Tibial artery (tissue), 4 donors: ENCODE results near the gene SLAIN1.

Source experiments
- DNase-seq, 2 donors: peaks; one replicate each; pipeline ENCODE4 v3.0.0-alpha.2; 2019
- H3K27ac ChIP-seq, 2 donors: fragments of 200-600 bp; sonication (generic) in 1 of 2; 1 replicate in 1 of 2; 2 replicates in 1 of 2; pipeline ENCODE4 v1.5.1; 2018 to 2019; ENCODE audit warnings: mild to moderate bottlenecking in 1 of 2
- H3K27me3 ChIP-seq, 2 donors: fragments of 200-600 bp; sonication (generic) in 1 of 2; one replicate each; pipeline versions ENCODE4 v1.5.1 to v1.6.0; 2016 to 2019
- H3K36me3 ChIP-seq, 3 donors: fragments of 200-600 bp; sonication (generic) in 2 of 3; one replicate each; pipeline ENCODE4 v1.5.1; 2016 to 2019; ENCODE audit warnings: mild to moderate bottlenecking in 2 of 3
- H3K4me1 ChIP-seq, 4 donors: fragments of 200-600 bp; sonication (generic) in 2 of 4; 1 replicate in 3 of 4; 2 replicates in 1 of 4; pipeline ENCODE4 v1.5.1; 2016 to 2019
- H3K4me3 ChIP-seq, 2 donors: fragments of 200-600 bp; sonication (generic) in 1 of 2; 1 replicate in 1 of 2; 2 replicates in 1 of 2; pipeline ENCODE4 v1.5.1; 2018 to 2019; ENCODE audit warnings: mild to moderate bottlenecking in 2 of 2
- H3K9me3 ChIP-seq, 3 donors: fragments of 200-600 bp; sonication (generic) in 1 of 3; one replicate each; pipeline ENCODE4 v1.5.1; 2016 to 2019
- intact Hi-C: fragments of 100-400 bp; cut with DNase I; formaldehyde crosslinking; loops from one replicate; pipeline ENCODE4 v1.15.0; 2023; ENCODE audit warnings: low total_unique reads
- TF ChIP-seq, protein P1 (sequence below), 2 experiments: fragments of 200-600 bp in 1 of 2; fragments of 450-650 bp in 1 of 2; IDR thresholded peaks; one replicate each; pipeline ENCODE4 v1.5.1; 2017 to 2019; ENCODE audit warnings: antibody characterized with exemption in 2 of 2, mild to moderate bottlenecking in 1 of 2, moderate library complexity in 1 of 2

Gene SLAIN1

DNA sequence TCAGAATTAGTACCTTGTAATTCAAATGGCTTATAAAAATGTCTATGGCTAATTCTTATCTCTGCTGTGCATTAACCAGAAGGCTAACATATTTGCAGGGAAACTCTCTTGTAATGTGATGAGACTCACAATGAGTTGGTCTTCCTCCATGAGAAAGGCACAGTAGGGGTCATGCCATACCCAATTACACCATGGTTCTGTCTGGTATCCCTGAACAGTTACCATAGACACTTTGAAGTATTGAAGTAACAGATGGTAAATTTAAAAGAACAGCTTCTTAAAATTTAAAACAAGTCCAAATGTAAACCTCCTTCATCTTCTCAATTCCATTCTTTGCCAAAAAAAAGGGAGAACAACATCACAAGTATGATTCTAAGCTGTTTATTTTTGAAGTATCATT lies 22.6 kb upstream of the SLAIN1 start:
- H3K27me3 ChIP-seq, result peaks cover 0 to 4% of the 10 kb centered on the region in 2 donors
- H3K4me3 ChIP-seq, result no peak overlapping the region
- no peak for DNase-seq
- no peak overlapping the region for H3K27ac ChIP-seq
- TF ChIP-seq, protein P1, sequence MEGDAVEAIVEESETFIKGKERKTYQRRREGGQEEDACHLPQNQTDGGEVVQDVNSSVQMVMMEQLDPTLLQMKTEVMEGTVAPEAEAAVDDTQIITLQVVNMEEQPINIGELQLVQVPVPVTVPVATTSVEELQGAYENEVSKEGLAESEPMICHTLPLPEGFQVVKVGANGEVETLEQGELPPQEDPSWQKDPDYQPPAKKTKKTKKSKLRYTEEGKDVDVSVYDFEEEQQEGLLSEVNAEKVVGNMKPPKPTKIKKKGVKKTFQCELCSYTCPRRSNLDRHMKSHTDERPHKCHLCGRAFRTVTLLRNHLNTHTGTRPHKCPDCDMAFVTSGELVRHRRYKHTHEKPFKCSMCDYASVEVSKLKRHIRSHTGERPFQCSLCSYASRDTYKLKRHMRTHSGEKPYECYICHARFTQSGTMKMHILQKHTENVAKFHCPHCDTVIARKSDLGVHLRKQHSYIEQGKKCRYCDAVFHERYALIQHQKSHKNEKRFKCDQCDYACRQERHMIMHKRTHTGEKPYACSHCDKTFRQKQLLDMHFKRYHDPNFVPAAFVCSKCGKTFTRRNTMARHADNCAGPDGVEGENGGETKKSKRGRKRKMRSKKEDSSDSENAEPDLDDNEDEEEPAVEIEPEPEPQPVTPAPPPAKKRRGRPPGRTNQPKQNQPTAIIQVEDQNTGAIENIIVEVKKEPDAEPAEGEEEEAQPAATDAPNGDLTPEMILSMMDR (IDR thresholded peaks at IDR 0.05), result no peak
- H3K9me3 ChIP-seq, result no peaks in the 10 kb centered on the region
- intact Hi-C loops, result no loop called here
- H3K4me1 ChIP-seq, result no peaks in the 10 kb centered on the region
- no peaks in the 10 kb centered on the region for H3K36me3 ChIP-seq

DNA sequence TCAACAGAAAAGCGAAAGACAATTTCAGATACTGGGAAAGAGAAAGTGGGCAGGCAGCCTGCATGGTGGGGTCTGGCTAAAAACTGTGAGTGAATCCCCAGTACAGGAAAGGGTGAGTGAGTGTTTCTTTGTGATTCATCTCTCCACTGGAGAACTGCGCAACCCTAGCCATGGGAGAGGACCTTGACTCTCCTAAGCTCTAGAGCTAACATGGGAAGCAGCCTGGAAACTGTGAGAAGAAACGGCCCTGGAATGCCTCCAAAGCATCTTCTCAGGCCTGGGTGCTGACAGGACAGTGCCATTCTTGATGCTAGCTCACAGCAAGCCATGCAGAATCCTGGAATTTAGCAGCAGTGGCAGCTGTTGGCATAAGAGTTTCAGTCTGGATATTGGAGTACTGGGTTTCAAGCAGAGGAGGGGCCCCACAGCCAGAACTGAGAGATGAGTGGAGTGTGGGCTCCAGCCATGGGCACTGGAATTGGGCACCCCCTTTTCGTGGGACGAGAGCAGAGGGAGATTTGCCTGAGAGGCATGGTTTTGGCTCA lies 18.7 kb upstream of the SLAIN1 start:
- intact Hi-C loops, result no loop called here
- Histone ChIP-seq H3K4me3 (no peak overlapping the region), H3K27me3 (peaks cover 0 to 4% of the 10 kb centered on the region in 2 donors), H3K27ac (no peak overlapping the region), H3K4me1 (no peaks in the 10 kb centered on the region), H3K9me3 (no peaks in the 10 kb centered on the region), H3K36me3 (no peaks in the 10 kb centered on the region)
- TF ChIP-seq, protein P1 (IDR thresholded peaks at IDR 0.05), result no peak
- no peak for DNase-seq

DNA sequence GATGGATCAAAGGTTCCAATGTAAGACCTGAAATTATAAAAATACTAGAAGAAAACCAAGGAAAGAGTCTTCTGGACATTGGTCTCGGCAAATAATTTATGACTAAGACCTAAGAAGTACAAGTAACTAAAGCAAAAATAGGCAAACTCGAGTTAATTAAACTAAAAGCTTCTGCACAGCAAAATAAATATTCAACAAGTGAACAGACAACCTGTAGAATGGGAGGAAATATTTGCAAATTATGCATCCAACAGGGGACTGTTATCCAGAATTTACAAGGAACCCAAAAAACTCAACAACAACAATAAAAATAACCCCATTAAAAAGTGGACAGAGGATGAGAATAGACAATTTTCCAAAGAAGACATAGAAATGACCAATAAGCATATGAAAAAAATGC lies 9.7 kb upstream of the SLAIN1 start:
- no peaks in the 10 kb centered on the region for H3K27me3 ChIP-seq
- no peak for DNase-seq
- no peak overlapping the region for H3K4me3 ChIP-seq
- no peaks in the 10 kb centered on the region for H3K36me3 ChIP-seq
- no peaks in the 10 kb centered on the region for H3K9me3 ChIP-seq
- TF ChIP-seq, protein P1 (IDR thresholded peaks at IDR 0.05), result no peak
- no peaks in the 10 kb centered on the region for H3K4me1 ChIP-seq
- H3K27ac ChIP-seq, result no peak overlapping the region
- intact Hi-C loops, result no loop called here

DNA sequence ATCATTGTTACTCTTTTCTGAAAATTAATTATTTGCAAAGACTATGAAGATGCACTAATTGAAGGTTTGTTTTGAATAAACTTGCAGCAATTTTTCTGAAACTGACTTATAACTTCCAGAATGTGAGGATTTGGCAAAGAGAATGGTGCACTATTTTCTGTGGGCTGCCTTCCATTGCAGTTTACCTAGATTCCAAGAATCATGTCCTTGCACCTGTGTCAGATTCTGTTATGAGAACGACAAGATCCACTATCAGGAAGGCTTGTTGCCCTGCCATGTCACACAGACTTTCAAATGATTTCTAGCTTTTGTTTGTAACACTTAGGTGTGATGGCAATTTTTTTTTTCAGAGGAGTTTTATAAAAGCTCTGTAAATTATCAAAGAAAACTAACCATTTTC lies 5.6 kb upstream of the SLAIN1 start:
- no peaks in the 10 kb centered on the region for H3K9me3 ChIP-seq
- H3K4me3 ChIP-seq, result no peak overlapping the region
- H3K36me3 ChIP-seq, result no peaks in the 10 kb centered on the region
- H3K27me3 ChIP-seq, result no peaks in the 10 kb centered on the region
- H3K4me1 ChIP-seq, result no peaks in the 10 kb centered on the region
- DNase-seq, result no peak
- intact Hi-C loops, result loop anchor here (10.0 kb wide), 1 partner anchor 367 kb away; the partner anchor contains the start of gene MYCBP2
- TF ChIP-seq, protein P1 (IDR thresholded peaks at IDR 0.05), result no peak
- no peak overlapping the region for H3K27ac ChIP-seq

DNA sequence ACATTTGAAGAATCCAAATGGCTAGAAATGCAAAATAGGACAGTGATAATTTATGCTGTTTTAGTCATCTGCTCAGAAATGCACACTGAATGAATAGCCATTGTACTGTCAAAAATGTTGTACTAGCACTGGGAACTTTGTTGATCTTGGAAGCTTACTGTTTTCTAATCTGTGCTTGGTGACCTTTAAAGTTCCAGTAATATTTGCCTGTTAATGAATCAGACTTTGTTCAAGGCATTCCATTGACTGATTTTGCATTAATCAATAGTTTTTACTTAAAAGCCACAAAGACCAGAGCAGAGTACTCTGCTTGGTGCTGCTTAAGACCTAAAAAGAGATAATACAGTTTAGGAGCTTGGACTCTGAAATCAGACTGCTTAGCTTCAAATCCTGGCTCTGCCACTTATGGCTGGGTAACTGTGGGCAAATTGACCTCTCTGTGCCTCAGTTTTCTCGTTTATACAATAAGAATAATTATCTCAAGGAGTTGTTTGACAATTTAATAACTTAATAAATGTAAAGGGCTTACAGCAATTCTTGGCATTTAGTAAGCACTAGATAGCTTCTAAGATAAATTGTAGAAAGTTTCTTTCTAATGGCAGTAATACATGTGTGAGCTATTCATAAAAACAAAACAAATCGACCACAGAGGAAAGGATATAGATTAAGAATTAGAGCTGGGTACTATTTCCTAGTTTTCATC lies 4.6 kb upstream of the SLAIN1 start:
- TF ChIP-seq, protein P1 (IDR thresholded peaks at IDR 0.05), result no peak
- DNase-seq, result no peak
- intact Hi-C loops, result loop anchor here (10.0 kb wide), 1 partner anchor 368 kb away; the partner anchor contains the start of gene MYCBP2
- no peaks in the 10 kb centered on the region for H3K9me3 ChIP-seq
- no peak overlapping the region for H3K27ac ChIP-seq
- no peaks in the 10 kb centered on the region for H3K4me1 ChIP-seq
- no peaks in the 10 kb centered on the region for H3K27me3 ChIP-seq
- no peak overlapping the region for H3K4me3 ChIP-seq
- H3K36me3 ChIP-seq, result no peaks in the 10 kb centered on the region
